Stimulated activated CD8-positive, alpha-beta memory T cell treated with anti-CD3 and anti-CD28 coated beads, Interleukin-7, amount 100 ng/mL, for 48 hours (primary cell): ENCODE results near the gene CDC42SE2.
A peak's percentile ranks its signal among the peaks of the same experiment; 100 is the strongest.

Experiments used
- DNase-seq, 2 donors: peaks; one replicate each; pipeline ENCODE4 v3.0.0-alpha.2; 2020; ENCODE audit warnings: low read depth in 1 of 2; ENCODE audit errors: extremely low read depth in 1 of 2

The CDC42SE2 gene

GRCh38 chr5:131263648-131264450, at the start of gene CDC42SE2:
CDC42SE2 (plus strand) TSS chr5:131264053; CDS start chr5:131359494, 95,441 bp downstream.
- peak; percentile 64 to 81 for DNase-seq

- no peak for DNase-seq
These were observed 49.1 kb upstream of the CDC42SE2 start for GRCh38 chr5:131214609-131215227.

- no peak for DNase-seq
These were observed 46.1 kb upstream of the CDC42SE2 start for GRCh38 chr5:131217791-131218190.

GRCh38 chr5:131218392-131218791, 45.5 kb upstream of the CDC42SE2 start:
- DNase-seq: no peak

- DNase-seq: no peak
These were observed 43.3 kb upstream of the CDC42SE2 start for GRCh38 chr5:131220566-131220965.

GRCh38 chr5:131221008-131221703, 42.7 kb upstream of the CDC42SE2 start:
- DNase-seq: no peak

- DNase-seq: no peak
These were observed 42.0 kb upstream of the CDC42SE2 start for GRCh38 chr5:131221888-131222287.

- no peak for DNase-seq
These were observed 41.1 kb upstream of the CDC42SE2 start for GRCh38 chr5:131222731-131223130.

- no peak for DNase-seq
These were observed 40.0 kb upstream of the CDC42SE2 start for GRCh38 chr5:131223751-131224386.

GRCh38 chr5:131224387-131225201, 39.3 kb upstream of the CDC42SE2 start:
- no peak for DNase-seq

- DNase-seq: no peak
These were observed 38.4 kb upstream of the CDC42SE2 start for GRCh38 chr5:131225282-131225974.

GRCh38 chr5:131226899-131227298, 37.0 kb upstream of the CDC42SE2 start:
- DNase-seq: no peak

GRCh38 chr5:131228646-131229045, 35.2 kb upstream of the CDC42SE2 start:
- DNase-seq: no peak

- no peak for DNase-seq
These were observed 34.2 kb upstream of the CDC42SE2 start for GRCh38 chr5:131229623-131230022.

- DNase-seq: no peak
These were observed 33.4 kb upstream of the CDC42SE2 start for GRCh38 chr5:131230406-131230805.

GRCh38 chr5:131239686-131240085, 24.2 kb upstream of the CDC42SE2 start:
- DNase-seq: no peak

- no peak for DNase-seq
These were observed 21.1 kb upstream of the CDC42SE2 start for GRCh38 chr5:131242728-131243255.

- no peak for DNase-seq
These were observed 18.5 kb upstream of the CDC42SE2 start for GRCh38 chr5:131245312-131245711.

GRCh38 chr5:131245948-131246347, 17.9 kb upstream of the CDC42SE2 start:
- no peak for DNase-seq

GRCh38 chr5:131246504-131246903, 17.3 kb upstream of the CDC42SE2 start:
- no peak for DNase-seq
